Measurements from ENCODE around the gene WAS. TPM values are rescaled to one million over a fixed set of nuclear protein-coding genes. Genes with fewer than 3 reads are reported as not detected.
"Not testable (repeated sequence)": the region's sequence is repeated elsewhere in the genome, so short reads cannot be mapped to it uniquely, and the experiment has no call there.

WAS gene
- total and polyA plus RNA-seq, 2 donors, result 1.0 to 6.1 TPM

- peak overlapping the region; percentile 60 for H3K27ac ChIP-seq (ENCODE audit: low read depth)
- DNase-seq (ENCODE audit: extremely low spot score), result peak; percentile 37
- whole genome bisulfite sequencing, result 2% methylated on average over 66 of the region's 67 CpGs
- no peaks in the 10 kb centered on the region for H3K36me3 ChIP-seq (ENCODE audit: insufficient read depth)
- peak overlapping the region; percentile 53 for H3K4me3 ChIP-seq (ENCODE audit: low read depth, low read length)
- no peaks in the 10 kb centered on the region for H3K4me1 ChIP-seq (ENCODE audit: insufficient read depth)
Measured at GRCh38 chrX:48676106-48676892, 7.3 kb upstream of the WAS start.

GRCh38 chrX:48676893-48677270 is 6.7 kb upstream of the WAS start:
- H3K36me3 ChIP-seq (ENCODE audit: insufficient read depth), result no peaks in the 10 kb centered on the region
- no peak for DNase-seq (ENCODE audit: extremely low spot score)
- peak overlapping the region; percentile 53 for H3K4me3 ChIP-seq (ENCODE audit: low read depth, low read length)
- 2% methylated on average over 9 of the region's 9 CpGs for WGBS
- no peaks in the 10 kb centered on the region for H3K4me1 ChIP-seq (ENCODE audit: insufficient read depth)
- H3K27ac ChIP-seq (ENCODE audit: low read depth), result no peak overlapping the region

- WGBS, result 51% methylated on average over 10 of the region's 10 CpGs
- Histone ChIP-seq H3K4me3 (ENCODE audit: low read depth, low read length) (no peak overlapping the region), H3K4me1 (ENCODE audit: insufficient read depth) (no peaks in the 10 kb centered on the region), H3K36me3 (ENCODE audit: insufficient read depth) (no peaks in the 10 kb centered on the region), H3K27ac (ENCODE audit: low read depth) (no peak overlapping the region)
- DNase-seq (ENCODE audit: extremely low spot score), result no peak
Measured at GRCh38 chrX:48677516-48677915, 6.1 kb upstream of the WAS start.

GRCh38 chrX:48680467-48680866 is 3.1 kb upstream of the WAS start:
- H3K27ac ChIP-seq (ENCODE audit: low read depth); H3K4me1 ChIP-seq (ENCODE audit: insufficient read depth); DNase-seq (ENCODE audit: extremely low spot score); H3K36me3 ChIP-seq (ENCODE audit: insufficient read depth); H3K4me3 ChIP-seq (ENCODE audit: low read depth, low read length): not testable (repeated sequence)
- 47% methylated on average over 2 of the region's 2 CpGs for WGBS

GRCh38 chrX:48680925-48681324 is 2.7 kb upstream of the WAS start:
- H3K27ac ChIP-seq (ENCODE audit: low read depth); H3K36me3 ChIP-seq (ENCODE audit: insufficient read depth); DNase-seq (ENCODE audit: extremely low spot score); H3K4me3 ChIP-seq (ENCODE audit: low read depth, low read length); H3K4me1 ChIP-seq (ENCODE audit: insufficient read depth): not testable (repeated sequence)
- WGBS, result 92% methylated on average over 6 of the region's 6 CpGs

GRCh38 chrX:48681539-48682183 is 1.9 kb upstream of the WAS start:
- Histone ChIP-seq H3K27ac (ENCODE audit: low read depth) (no peak overlapping the region), H3K4me1 (ENCODE audit: insufficient read depth) (no peaks in the 10 kb centered on the region), H3K4me3 (ENCODE audit: low read depth, low read length) (no peak overlapping the region), H3K36me3 (ENCODE audit: insufficient read depth) (no peaks in the 10 kb centered on the region)
- 84% methylated on average over 10 of the region's 10 CpGs for WGBS
- no peak for DNase-seq (ENCODE audit: extremely low spot score)

DNA sequence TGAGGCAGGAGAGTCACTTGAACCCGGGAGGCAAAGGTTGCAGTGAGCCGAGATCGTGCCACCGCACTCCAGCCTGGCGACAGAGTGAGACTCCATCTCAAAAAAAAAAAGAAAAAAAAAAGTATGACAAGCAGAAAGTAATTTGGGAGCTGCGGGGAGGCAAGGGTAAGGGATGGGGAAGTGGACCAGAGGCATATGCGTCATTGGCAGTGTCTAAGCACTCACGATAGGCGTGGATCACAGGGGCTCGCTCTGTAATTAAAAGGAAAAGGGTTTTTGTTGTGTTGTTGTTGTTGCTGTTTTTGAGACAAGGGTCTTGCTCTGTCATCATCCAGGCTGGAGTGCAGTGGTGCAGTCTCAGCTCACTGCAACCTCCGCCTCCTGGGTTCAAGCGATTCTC is 804 bp upstream of the WAS start:
- 87% methylated on average over 12 of the region's 12 CpGs for WGBS
- not testable (repeated sequence) for H3K4me1 ChIP-seq (ENCODE audit: insufficient read depth); H3K27ac ChIP-seq (ENCODE audit: low read depth); DNase-seq (ENCODE audit: extremely low spot score); H3K36me3 ChIP-seq (ENCODE audit: insufficient read depth); H3K4me3 ChIP-seq (ENCODE audit: low read depth, low read length)

DNA sequence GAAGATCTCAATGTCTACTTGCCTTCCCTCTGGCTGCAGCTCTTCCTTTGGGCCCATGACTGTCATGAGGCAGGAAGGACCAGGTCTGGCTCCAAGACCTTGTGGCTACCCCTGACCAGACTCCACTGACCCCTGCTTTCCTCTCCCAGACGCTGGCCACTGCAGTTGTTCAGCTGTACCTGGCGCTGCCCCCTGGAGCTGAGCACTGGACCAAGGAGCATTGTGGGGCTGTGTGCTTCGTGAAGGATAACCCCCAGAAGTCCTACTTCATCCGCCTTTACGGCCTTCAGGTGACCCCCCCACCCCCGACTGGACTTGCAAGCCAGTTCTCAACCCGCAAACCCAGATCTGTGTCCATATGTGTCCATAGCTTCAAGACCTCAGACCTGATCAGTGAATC is 535 bp downstream of the WAS start:
- DNase-seq (ENCODE audit: extremely low spot score), result no peak
- Histone ChIP-seq H3K4me1 (ENCODE audit: insufficient read depth) (no peaks in the 10 kb centered on the region), H3K4me3 (ENCODE audit: low read depth, low read length) (no peak overlapping the region), H3K36me3 (ENCODE audit: insufficient read depth) (no peaks in the 10 kb centered on the region), H3K27ac (ENCODE audit: low read depth) (no peak overlapping the region)
- WGBS, result 74% methylated on average over 7 of the region's 7 CpGs

DNA sequence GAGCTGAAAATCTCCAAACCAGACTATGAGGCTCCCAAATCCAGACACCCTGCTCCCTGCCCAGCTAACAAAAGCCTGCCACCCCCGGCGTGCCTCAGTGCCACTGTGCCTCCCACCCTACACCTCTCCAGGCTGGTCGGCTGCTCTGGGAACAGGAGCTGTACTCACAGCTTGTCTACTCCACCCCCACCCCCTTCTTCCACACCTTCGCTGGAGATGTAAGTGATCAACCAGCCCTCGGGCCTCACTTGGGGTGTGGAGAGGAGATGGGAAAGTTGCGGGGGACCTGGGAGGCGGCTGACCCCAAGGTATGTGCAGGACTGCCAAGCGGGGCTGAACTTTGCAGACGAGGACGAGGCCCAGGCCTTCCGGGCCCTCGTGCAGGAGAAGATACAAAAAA is 1.8 kb downstream of the WAS start:
- Histone ChIP-seq H3K27ac (ENCODE audit: low read depth) (no peak overlapping the region), H3K36me3 (ENCODE audit: insufficient read depth) (no peaks in the 10 kb centered on the region), H3K4me1 (ENCODE audit: insufficient read depth) (no peaks in the 10 kb centered on the region), H3K4me3 (ENCODE audit: low read depth, low read length) (no peak overlapping the region)
- DNase-seq (ENCODE audit: extremely low spot score), result no peak
- WGBS, result 72% methylated on average over 12 of the region's 12 CpGs

DNA sequence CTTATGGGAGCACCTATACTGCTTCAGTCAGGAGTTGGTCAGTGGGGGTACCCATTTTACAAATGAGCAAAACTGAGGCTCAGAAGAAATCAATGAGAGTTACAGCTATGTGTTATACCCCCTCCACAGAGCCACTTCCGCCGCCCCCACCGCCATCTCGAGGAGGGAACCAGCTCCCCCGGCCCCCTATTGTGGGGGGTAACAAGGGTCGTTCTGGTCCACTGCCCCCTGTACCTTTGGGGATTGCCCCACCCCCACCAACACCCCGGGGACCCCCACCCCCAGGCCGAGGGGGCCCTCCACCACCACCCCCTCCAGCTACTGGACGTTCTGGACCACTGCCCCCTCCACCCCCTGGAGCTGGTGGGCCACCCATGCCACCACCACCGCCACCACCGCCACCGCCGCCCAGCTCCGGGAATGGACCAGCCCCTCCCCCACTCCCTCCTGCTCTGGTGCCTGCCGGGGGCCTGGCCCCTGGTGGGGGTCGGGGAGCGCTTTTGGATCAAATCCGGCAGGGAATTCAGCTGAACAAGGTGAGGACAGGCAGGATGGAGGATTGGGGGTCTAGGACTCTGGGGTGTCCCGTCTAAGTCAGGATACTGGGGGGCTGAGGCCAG is 5.0 kb downstream of the WAS start:
- Histone ChIP-seq H3K4me1 (ENCODE audit: insufficient read depth) (no peaks in the 10 kb centered on the region), H3K27ac (ENCODE audit: low read depth) (no peak overlapping the region), H3K36me3 (ENCODE audit: insufficient read depth) (no peaks in the 10 kb centered on the region), H3K4me3 (ENCODE audit: low read depth, low read length) (no peak overlapping the region)
- 37% methylated on average over 19 of the region's 19 CpGs for WGBS
- DNase-seq (ENCODE audit: extremely low spot score), result no peak

DNA sequence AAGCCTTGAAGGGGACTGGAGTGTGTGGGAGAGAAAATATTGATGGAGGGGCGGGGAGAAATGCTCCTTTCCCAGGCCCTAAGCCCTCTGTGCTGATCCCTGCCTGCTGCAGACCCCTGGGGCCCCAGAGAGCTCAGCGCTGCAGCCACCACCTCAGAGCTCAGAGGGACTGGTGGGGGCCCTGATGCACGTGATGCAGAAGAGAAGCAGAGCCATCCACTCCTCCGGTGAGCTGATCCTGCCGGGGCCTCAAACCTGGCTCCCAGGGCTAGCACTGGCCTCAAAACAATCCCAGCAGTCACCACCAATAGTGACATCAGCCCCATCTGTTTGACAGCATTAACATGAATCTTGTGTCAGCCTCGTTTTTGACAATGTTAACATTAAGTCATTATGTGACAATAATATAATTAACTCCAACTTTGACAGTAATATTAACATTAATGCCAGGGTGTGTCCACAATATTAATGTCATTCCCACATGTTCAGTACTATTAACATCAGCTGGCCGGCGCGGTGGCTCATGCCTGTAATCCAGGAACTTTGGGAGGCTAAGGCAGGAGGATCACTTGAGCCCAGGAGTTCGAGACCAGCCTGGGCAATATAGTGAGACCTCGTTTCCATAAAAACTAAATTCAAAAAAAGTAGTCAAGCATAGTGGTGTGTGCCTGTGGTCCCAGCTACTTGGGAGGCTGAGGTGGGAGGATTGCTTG is 5.8 kb downstream of the WAS start:
- no peak overlapping the region for H3K27ac ChIP-seq (ENCODE audit: low read depth)
- no peak for DNase-seq (ENCODE audit: extremely low spot score)
- 44% methylated on average over 11 of the region's 11 CpGs for WGBS
- H3K36me3 ChIP-seq (ENCODE audit: insufficient read depth), result no peaks in the 10 kb centered on the region
- H3K4me3 ChIP-seq (ENCODE audit: low read depth, low read length), result no peak overlapping the region
- H3K4me1 ChIP-seq (ENCODE audit: insufficient read depth), result no peaks in the 10 kb centered on the region

- WGBS, result 82% methylated on average over 5 of the region's 5 CpGs
- DNase-seq (ENCODE audit: extremely low spot score); H3K4me1 ChIP-seq (ENCODE audit: insufficient read depth); H3K4me3 ChIP-seq (ENCODE audit: low read depth, low read length); H3K36me3 ChIP-seq (ENCODE audit: insufficient read depth); H3K27ac ChIP-seq (ENCODE audit: low read depth): not testable (repeated sequence)
Measured at GRCh38 chrX:48691746-48692145, 8.1 kb downstream of the WAS start.

DNA sequence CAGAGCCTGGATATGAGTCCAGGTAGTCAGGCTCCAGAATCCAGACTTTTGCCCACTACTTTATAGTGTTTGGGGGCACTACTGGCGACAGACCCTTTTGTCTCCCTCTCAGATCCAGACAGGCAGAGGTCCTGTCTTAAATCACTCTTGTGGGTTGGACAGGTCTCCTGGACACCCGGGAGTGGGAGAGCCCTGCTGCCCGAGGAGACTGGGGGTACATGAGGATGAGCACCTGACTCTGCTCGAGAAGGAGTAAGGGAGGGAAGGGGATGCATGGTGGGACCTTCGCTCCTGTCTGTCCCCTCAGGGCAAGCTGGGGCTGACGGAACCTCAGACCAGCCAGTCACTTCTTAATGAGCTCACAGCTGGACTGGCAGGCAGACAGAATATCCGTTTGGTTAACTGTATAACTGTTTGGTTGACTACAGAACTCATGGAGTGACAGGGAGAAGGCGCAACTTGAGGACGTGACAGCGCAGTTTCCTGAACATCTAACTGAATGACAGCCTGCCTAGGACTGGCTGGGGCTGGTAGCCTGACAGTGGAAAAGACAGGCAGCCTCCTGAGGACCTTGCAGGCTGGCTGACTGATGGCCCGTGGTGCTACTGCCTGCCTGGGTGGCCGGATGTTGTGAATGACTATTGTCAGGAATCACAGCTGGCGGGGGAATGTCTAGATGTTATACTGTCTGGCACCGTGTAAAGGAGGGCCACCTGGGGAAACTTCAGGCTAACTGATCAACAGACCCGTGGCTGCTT is 11.4 kb downstream of the WAS start:
- H3K4me3 ChIP-seq (ENCODE audit: low read depth, low read length), result no peak overlapping the region
- no peak overlapping the region for H3K27ac ChIP-seq (ENCODE audit: low read depth)
- no peaks in the 10 kb centered on the region for H3K4me1 ChIP-seq (ENCODE audit: insufficient read depth)
- DNase-seq (ENCODE audit: extremely low spot score), result no peak
- peaks cover 1% of the 10 kb centered on the region for H3K36me3 ChIP-seq (ENCODE audit: insufficient read depth)
- WGBS, result 38% methylated on average over 15 of the region's 15 CpGs

All from urinary bladder (tissue), 4 donors.